ENCODE measurements around the gene IFIT5. TPM values are rescaled to one million over a fixed set of nuclear protein-coding genes. Genes with fewer than 3 reads are reported as not detected.
"Not testable (repeated sequence)": the region's sequence is repeated elsewhere in the genome, so short reads cannot be mapped to it uniquely, and the experiment has no call there.

Gene IFIT5
- total RNA-seq, 5 donors from 2014 or later (not counting 1 experiment from before 2014, with no cell fraction given), result 12.6 to 20.3 (median 18.5) TPM

DNA sequence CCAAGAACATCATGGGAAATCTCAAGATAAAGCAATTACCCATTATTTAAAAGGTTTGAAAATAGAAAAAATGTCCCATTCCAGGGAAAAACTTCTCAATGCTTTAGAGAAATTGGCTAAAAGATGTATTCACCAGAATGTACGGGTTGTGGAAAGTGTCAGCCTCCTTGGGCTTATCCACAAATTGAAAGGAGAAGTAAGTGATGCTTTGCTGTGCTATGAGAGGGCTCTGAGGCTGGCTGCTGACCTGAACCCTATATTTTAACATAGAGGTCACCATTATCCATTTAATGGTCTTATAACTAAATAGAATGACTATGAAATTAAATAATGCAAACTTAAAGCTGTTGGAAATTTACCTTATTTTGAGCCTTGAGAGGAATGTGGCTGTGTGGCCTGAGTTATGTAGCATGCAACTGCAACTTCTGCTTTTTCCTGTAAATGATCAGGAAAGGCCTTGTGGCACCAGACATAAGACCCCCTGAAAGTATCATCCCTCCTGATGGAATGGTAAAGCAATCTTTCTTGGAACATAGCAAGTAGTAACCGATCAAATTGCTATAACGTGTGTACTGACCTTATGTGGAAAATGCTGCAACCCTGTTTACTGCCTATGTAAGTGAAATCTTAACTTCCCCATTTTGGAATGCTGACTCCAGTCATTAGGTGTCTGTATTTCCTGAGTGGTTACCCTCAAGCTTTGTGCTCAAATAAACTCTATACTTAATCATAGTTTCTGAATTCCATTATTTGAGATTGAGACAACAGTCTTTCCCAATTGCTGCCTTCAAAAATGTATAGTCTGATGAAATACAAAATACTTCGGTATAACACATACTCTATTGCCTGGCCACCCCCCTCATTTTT is 29.7 kb upstream of the IFIT5 start:
- H3K9me3 ChIP-seq, result no peaks in the 10 kb centered on the region
- no peak overlapping the region for H3K27ac ChIP-seq (ENCODE audit: low read length)
- H3K4me1 ChIP-seq (ENCODE audit: control insufficient read depth in 1 of 2, extremely low read depth in 1 of 2, insufficient read depth in 2 of 2, low read length in 2 of 2), result no peaks in the 10 kb centered on the region
- CTCF ChIA-PET, result interaction anchor here in 1 of 2 donors (1.2 to 1.4 kb wide), 2 partner anchors 15 to 20 kb away, joined by 3 read pairs; no protein-coding TSS in a partner anchor
- no peaks in the 10 kb centered on the region for H3K36me3 ChIP-seq (ENCODE audit: control insufficient read depth in 2 of 2, extremely low read depth in 1 of 2, insufficient read depth in 1 of 2, low read length in 1 of 2)
- no peak overlapping the region for H3K4me3 ChIP-seq (ENCODE audit: control insufficient read depth in 1 of 2, extremely low read depth in 1 of 2, low read length in 1 of 2)
- H3K27me3 ChIP-seq (replicated peaks in 1 of 2; ENCODE audit: control insufficient read depth in 2 of 2, extremely low read depth in 1 of 2, insufficient read depth in 2 of 2, low read length in 1 of 2), result no peaks in the 10 kb centered on the region
- H3K27me3 Mint-ChIP-seq, result no peaks in the 10 kb centered on the region
- POLR2A ChIA-PET, result no interaction called here
- WGBS (ENCODE audit: insufficient coverage), result 63% methylated on average over 2 of the region's 4 CpGs
- no peak overlapping the region for H3K4me3 Mint-ChIP-seq
- ATAC-seq (replicated peaks in 1 of 4), result no peak
- H3K9me3 Mint-ChIP-seq, result no peaks in the 10 kb centered on the region
- no peak overlapping the region for H3K27ac Mint-ChIP-seq
- no peak for DNase-seq
- no peaks in the 10 kb centered on the region for H3K4me1 Mint-ChIP-seq
- H3K36me3 Mint-ChIP-seq, result no peaks in the 10 kb centered on the region

DNA sequence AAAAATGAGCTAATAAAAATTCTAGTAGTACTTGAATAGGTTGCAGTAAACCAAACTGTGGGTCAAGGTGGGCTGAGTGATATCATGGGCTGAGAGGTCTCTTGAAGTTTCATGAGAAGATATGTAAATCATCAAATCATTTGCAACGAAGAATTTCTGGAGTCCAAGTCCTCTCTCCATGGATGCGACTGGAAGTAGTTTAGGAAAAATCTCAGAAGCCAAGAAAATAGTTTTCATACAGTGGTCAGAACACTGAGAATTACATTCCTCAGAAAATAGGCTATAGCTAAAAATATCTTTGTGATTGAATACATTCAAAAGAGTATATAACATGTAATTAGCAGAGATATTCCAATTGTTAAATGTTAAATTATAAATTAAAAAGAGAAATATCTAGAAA is 25.6 kb upstream of the IFIT5 start:
- Histone ChIP-seq H3K27ac (ENCODE audit: low read length) (no peak overlapping the region), H3K4me3 (ENCODE audit: control insufficient read depth in 1 of 2, extremely low read depth in 1 of 2, low read length in 1 of 2) (no peak overlapping the region), H3K9me3 (no peaks in the 10 kb centered on the region), H3K4me1 (ENCODE audit: control insufficient read depth in 1 of 2, extremely low read depth in 1 of 2, insufficient read depth in 2 of 2, low read length in 2 of 2) (peaks cover 8 to 13% of the 10 kb centered on the region in 2 experiments), H3K27me3 (replicated peaks in 1 of 2; ENCODE audit: control insufficient read depth in 2 of 2, extremely low read depth in 1 of 2, insufficient read depth in 2 of 2, low read length in 1 of 2) (no peaks in the 10 kb centered on the region), H3K36me3 (ENCODE audit: control insufficient read depth in 2 of 2, extremely low read depth in 1 of 2, insufficient read depth in 1 of 2, low read length in 1 of 2) (no peaks in the 10 kb centered on the region)
- H3K27me3 Mint-ChIP-seq, result no peaks in the 10 kb centered on the region
- ChIA-PET POLR2A (no interaction called here), CTCF (interaction anchor here (0.6 to 2.7 kb wide), 12 partner anchors 23 to 1331 kb away, joined by 3 to 10 read pairs (median 3); partner anchors contain the start of genes IFIT2 (in 1 of the 2), IFIT5 (in 1 of the 2) and LIPA (in 1 of the 2))
- DNase-seq, result no peak
- no CpG with 5 or more reads among the region's 2 CpGs for WGBS (ENCODE audit: insufficient coverage)
- H3K4me3 Mint-ChIP-seq, result no peak overlapping the region
- H3K9me3 Mint-ChIP-seq, result no peaks in the 10 kb centered on the region
- peak overlapping the region in 1 of 2 donors; percentile 27 for H3K27ac Mint-ChIP-seq
- peaks cover 15 to 23% (median 18%) of the 10 kb centered on the region in 3 donors for H3K4me1 Mint-ChIP-seq
- H3K36me3 Mint-ChIP-seq, result no peaks in the 10 kb centered on the region
- ATAC-seq (replicated peaks in 1 of 4), result no peak

DNA sequence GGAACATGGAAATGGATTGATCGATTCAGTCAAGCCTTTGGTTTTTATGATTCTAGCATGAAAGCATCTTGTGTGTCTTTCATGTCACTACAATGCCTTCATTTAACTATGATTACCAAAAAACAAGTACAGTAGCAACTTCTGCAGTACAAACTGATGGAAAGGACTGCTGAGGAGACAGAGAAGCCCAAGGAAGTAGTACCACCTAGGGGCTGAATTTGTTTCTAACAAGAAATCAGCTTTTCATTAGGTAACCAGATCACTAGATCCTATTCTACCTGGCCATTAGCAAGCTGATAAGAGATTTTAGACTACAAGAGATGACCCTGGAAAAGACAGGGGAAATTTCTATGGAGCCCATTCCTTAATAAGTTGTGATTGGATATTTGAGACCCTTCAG is 25.1 kb upstream of the IFIT5 start:
- Histone ChIP-seq H3K4me3 (ENCODE audit: control insufficient read depth in 1 of 2, extremely low read depth in 1 of 2, low read length in 1 of 2) (no peak overlapping the region), H3K27me3 (replicated peaks in 1 of 2; ENCODE audit: control insufficient read depth in 2 of 2, extremely low read depth in 1 of 2, insufficient read depth in 2 of 2, low read length in 1 of 2) (no peaks in the 10 kb centered on the region), H3K4me1 (ENCODE audit: control insufficient read depth in 1 of 2, extremely low read depth in 1 of 2, insufficient read depth in 2 of 2, low read length in 2 of 2) (peaks cover 10 to 13% of the 10 kb centered on the region in 2 experiments), H3K27ac (ENCODE audit: low read length) (no peak overlapping the region), H3K36me3 (ENCODE audit: control insufficient read depth in 2 of 2, extremely low read depth in 1 of 2, insufficient read depth in 1 of 2, low read length in 1 of 2) (no peaks in the 10 kb centered on the region), H3K9me3 (no peaks in the 10 kb centered on the region)
- peak in 1 of 4 experiments; percentile 21 for ATAC-seq (replicated peaks in 1 of 4)
- no CpG with 5 or more reads among the region's 1 CpG for WGBS (ENCODE audit: insufficient coverage)
- ChIA-PET POLR2A (no interaction called here), CTCF (interaction anchor here (0.6 to 2.7 kb wide), 8 partner anchors 25 to 1332 kb away, joined by 3 to 10 read pairs (median 3); partner anchors contain the start of genes IFIT2 (in 1 of the 2) and IFIT5 (in 1 of the 2))
- H3K4me3 Mint-ChIP-seq, result no peak overlapping the region
- DNase-seq, result peak in 1 of 35 experiments; percentile 48
- no peaks in the 10 kb centered on the region for H3K9me3 Mint-ChIP-seq
- no peaks in the 10 kb centered on the region for H3K36me3 Mint-ChIP-seq
- H3K27me3 Mint-ChIP-seq, result no peaks in the 10 kb centered on the region
- H3K4me1 Mint-ChIP-seq, result peaks cover 15 to 28% (median 23%) of the 10 kb centered on the region in 3 donors
- H3K27ac Mint-ChIP-seq, result no peak overlapping the region

DNA sequence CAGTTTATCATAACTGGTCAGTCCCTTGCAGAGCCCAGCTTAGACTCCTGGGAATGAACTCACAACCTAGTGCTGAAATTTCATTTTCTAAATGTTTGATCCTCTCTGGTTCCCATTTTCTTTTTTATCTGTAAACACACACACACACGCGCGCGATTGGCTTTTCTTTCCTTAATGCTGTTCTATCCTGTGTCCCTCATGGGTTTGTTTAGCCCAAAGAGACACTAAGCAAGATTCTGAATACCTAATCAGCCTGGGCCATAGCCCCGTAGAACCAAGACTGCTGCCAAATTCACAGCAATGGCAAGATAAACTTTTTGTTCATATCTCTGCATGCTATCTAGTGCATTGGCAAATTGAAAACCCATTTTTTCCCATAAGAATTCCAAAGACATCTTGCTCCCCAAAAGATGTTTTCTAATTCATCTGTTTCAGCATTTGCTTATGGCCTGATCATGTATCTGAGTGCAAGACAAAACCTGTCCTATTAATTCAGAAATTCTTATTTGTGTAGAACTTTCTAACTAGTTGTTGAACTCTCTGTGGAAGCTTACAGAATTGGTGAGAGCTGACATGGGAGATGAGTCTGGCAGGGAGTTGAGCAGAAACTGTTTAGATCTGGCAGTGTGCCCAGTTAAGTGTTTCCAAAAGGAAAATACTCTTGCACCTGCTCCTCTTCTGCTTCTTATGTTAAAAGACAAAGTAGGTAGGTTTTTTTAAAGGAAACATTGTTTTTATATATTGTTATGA is 23.7 kb upstream of the IFIT5 start:
- H3K27ac Mint-ChIP-seq, result peak overlapping the region; percentile 1 to 39
- CTCF ChIA-PET, result no interaction called here
- Histone ChIP-seq H3K27ac (ENCODE audit: low read length) (no peak overlapping the region), H3K36me3 (ENCODE audit: control insufficient read depth in 2 of 2, extremely low read depth in 1 of 2, insufficient read depth in 1 of 2, low read length in 1 of 2) (no peaks in the 10 kb centered on the region), H3K27me3 (replicated peaks in 1 of 2; ENCODE audit: control insufficient read depth in 2 of 2, extremely low read depth in 1 of 2, insufficient read depth in 2 of 2, low read length in 1 of 2) (no peaks in the 10 kb centered on the region), H3K9me3 (no peaks in the 10 kb centered on the region), H3K4me3 (ENCODE audit: control insufficient read depth in 1 of 2, extremely low read depth in 1 of 2, low read length in 1 of 2) (no peak overlapping the region), H3K4me1 (ENCODE audit: control insufficient read depth in 1 of 2, extremely low read depth in 1 of 2, insufficient read depth in 2 of 2, low read length in 2 of 2) (peaks cover 10 to 15% of the 10 kb centered on the region in 2 experiments)
- POLR2A ChIA-PET, result interaction anchor here (1.1 to 2.4 kb wide), 2 partner anchors 22 to 24 kb away, joined by 3 to 37 read pairs; partner anchors contain the start of gene IFIT5 (in 1 of the 2)
- peaks cover 8% of the 10 kb centered on the region for H3K36me3 Mint-ChIP-seq
- ATAC-seq (replicated peaks in 1 of 4), result no peak
- no peaks in the 10 kb centered on the region for H3K9me3 Mint-ChIP-seq
- DNase-seq, result no peak
- H3K4me3 Mint-ChIP-seq, result peak overlapping the region in 1 of 3 donors; percentile 90
- H3K4me1 Mint-ChIP-seq, result peaks cover 26 to 39% (median 31%) of the 10 kb centered on the region in 3 donors
- WGBS (ENCODE audit: insufficient coverage), result 100% methylated on average over 5 of the region's 5 CpGs
- no peaks in the 10 kb centered on the region for H3K27me3 Mint-ChIP-seq

DNA sequence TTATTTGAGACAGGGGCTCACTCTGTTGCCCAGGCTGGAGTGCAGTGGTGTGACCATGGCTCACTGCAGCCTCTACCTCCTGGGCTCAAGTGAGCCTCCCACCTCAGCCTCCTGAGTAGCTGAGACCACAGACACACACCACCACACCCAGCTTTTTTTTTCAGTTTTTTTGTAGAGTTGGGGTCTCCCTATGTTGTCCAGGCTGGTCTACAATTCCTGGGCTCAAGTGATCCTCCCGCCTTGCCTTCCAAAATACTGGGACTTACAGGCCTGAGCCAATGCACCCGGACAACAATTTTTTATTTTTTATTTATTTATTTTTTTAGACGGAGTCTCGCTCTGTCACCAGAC is 23.2 kb upstream of the IFIT5 start:
- H3K9me3 Mint-ChIP-seq; H3K27me3 ChIP-seq (replicated peaks in 1 of 2; ENCODE audit: control insufficient read depth in 2 of 2, extremely low read depth in 1 of 2, insufficient read depth in 2 of 2, low read length in 1 of 2); H3K9me3 ChIP-seq; H3K27me3 Mint-ChIP-seq; ATAC-seq (replicated peaks in 1 of 4); DNase-seq; H3K36me3 ChIP-seq (ENCODE audit: control insufficient read depth in 2 of 2, extremely low read depth in 1 of 2, insufficient read depth in 1 of 2, low read length in 1 of 2); H3K4me3 ChIP-seq (ENCODE audit: control insufficient read depth in 1 of 2, extremely low read depth in 1 of 2, low read length in 1 of 2); CTCF ChIA-PET; H3K27ac ChIP-seq (ENCODE audit: low read length): not testable (repeated sequence)
- peaks cover 10 to 15% of the 10 kb centered on the region in 2 experiments for H3K4me1 ChIP-seq (ENCODE audit: control insufficient read depth in 1 of 2, extremely low read depth in 1 of 2, insufficient read depth in 2 of 2, low read length in 2 of 2)
- POLR2A ChIA-PET, result interaction anchor here (1.1 to 2.4 kb wide), 2 partner anchors 21 to 23 kb away, joined by 3 to 37 read pairs; partner anchors contain the start of gene IFIT5 (in 1 of the 2)
- no CpG with 5 or more reads among the region's 4 CpGs for WGBS (ENCODE audit: insufficient coverage)
- H3K27ac Mint-ChIP-seq, result peak overlapping the region in 1 of 2 donors; percentile 39
- peaks cover 26 to 43% (median 35%) of the 10 kb centered on the region in 3 donors for H3K4me1 Mint-ChIP-seq
- peak overlapping the region in 1 of 3 donors; percentile 90 for H3K4me3 Mint-ChIP-seq
- peaks cover 12% of the 10 kb centered on the region for H3K36me3 Mint-ChIP-seq
